ENCODE measurements around the gene RNF13. TPM values are rescaled to one million over a fixed set of nuclear protein-coding genes. Genes with fewer than 3 reads are reported as not detected.
"Not testable (repeated sequence)": the region's sequence is repeated elsewhere in the genome, so short reads cannot be mapped to it uniquely, and the experiment has no call there.

The RNF13 gene
- total RNA-seq, 1 donor from 2014 or later: 69.3 TPM

DNA sequence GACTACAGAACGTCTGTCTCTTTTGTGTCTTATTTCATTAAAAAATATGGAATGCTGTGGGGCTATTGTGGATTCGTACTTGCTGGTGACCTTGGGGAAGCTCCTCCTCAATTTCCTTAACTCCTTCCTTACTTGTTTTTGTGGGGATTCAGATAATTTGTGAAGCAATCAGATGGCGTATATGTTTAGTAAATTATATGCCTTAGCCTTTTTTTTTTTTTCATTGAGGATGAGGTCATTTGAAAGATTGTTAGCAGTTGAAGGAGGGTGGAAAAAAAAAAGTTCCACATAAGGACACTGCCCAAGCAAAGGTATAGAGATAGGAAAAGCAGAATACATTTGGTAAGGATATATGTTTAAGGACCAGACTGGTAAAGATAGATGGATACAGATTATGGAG is 3.3 kb downstream of the RNF13 start:
- peak overlapping the region in 1 of 2 donors; percentile 79 for H3K4me3 ChIP-seq
- no peak for DNase-seq (ENCODE audit: low spot score in 2 of 2)
- peak overlapping the region; percentile 35 to 49 for H3K27ac ChIP-seq
- H3K36me3 ChIP-seq: no peaks in the 10 kb centered on the region
- intact Hi-C loops (cut with DNase I): loop anchor here (10.0 kb wide), 1 partner anchor 588 kb away; the partner anchor contains the start of gene TSC22D2
- H3K4me1 ChIP-seq: peaks cover 0 to 28% of the 10 kb centered on the region in 2 donors
- H3K9me3 ChIP-seq: no peaks in the 10 kb centered on the region
- H3K27me3 ChIP-seq: no peaks in the 10 kb centered on the region
- TF ChIP-seq, protein P1, sequence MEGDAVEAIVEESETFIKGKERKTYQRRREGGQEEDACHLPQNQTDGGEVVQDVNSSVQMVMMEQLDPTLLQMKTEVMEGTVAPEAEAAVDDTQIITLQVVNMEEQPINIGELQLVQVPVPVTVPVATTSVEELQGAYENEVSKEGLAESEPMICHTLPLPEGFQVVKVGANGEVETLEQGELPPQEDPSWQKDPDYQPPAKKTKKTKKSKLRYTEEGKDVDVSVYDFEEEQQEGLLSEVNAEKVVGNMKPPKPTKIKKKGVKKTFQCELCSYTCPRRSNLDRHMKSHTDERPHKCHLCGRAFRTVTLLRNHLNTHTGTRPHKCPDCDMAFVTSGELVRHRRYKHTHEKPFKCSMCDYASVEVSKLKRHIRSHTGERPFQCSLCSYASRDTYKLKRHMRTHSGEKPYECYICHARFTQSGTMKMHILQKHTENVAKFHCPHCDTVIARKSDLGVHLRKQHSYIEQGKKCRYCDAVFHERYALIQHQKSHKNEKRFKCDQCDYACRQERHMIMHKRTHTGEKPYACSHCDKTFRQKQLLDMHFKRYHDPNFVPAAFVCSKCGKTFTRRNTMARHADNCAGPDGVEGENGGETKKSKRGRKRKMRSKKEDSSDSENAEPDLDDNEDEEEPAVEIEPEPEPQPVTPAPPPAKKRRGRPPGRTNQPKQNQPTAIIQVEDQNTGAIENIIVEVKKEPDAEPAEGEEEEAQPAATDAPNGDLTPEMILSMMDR (IDR thresholded peaks at IDR 0.05): no peak

DNA sequence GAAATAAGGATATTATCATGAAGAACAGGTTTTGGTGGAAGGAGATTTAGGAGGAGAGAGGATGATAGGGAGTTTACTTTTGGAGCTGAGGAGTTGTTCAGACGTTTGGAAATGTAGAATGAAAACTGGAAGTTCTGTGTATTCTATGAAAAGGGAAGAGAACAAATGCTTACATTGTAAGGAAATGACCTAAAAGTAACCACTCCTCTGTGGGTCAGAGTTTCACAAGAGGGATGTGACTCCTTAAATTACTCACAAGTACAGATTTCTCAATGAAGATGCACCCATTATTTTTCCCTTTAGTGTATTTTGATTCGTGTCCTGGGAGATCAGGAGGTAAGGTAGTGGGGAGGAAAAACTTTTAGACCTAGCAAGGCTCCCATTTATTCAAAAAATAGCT is 4.0 kb downstream of the RNF13 start:
- TF ChIP-seq, protein P1 (IDR thresholded peaks at IDR 0.05): no peak
- Histone ChIP-seq H3K4me1 (peaks cover 0 to 25% of the 10 kb centered on the region in 2 donors), H3K27me3 (no peaks in the 10 kb centered on the region), H3K27ac (peak overlapping the region; percentile 35 to 49), H3K36me3 (no peaks in the 10 kb centered on the region), H3K9me3 (peaks cover 0 to 4% of the 10 kb centered on the region in 2 donors), H3K4me3 (no peak overlapping the region)
- no peak for DNase-seq (ENCODE audit: low spot score in 2 of 2)
- intact Hi-C loops (cut with DNase I): loop anchor here (10.0 kb wide), 1 partner anchor 588 kb away; the partner anchor contains the start of gene TSC22D2

DNA sequence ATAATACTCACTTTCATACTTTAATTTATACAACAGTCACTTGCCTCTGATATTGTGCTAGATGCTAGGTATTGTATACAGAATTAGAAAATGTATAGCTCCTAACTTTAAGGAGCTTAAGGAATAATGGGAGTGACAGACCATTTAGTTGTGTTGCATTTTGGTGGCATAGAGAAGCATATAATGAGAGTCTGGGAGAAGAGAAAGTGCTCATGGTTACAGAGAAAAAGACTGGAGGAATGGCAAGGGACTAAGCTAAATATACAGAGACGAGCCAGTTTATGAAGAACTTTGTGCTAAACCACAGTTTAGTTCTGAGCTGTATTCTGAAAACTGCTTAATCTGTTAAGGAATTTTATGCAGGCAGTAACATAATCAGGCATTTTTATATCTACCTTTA is 6.4 kb downstream of the RNF13 start:
- intact Hi-C loops (cut with DNase I): loop anchor here (10.0 kb wide), 1 partner anchor 585 kb away; the partner anchor contains the start of gene TSC22D2
- no peak overlapping the region for H3K4me3 ChIP-seq
- H3K36me3 ChIP-seq: no peaks in the 10 kb centered on the region
- H3K27ac ChIP-seq: no peak overlapping the region
- no peaks in the 10 kb centered on the region for H3K27me3 ChIP-seq
- TF ChIP-seq, protein P1 (IDR thresholded peaks at IDR 0.05): no peak
- H3K4me1 ChIP-seq: peaks cover 0 to 18% of the 10 kb centered on the region in 2 donors
- peaks cover 0 to 4% of the 10 kb centered on the region in 2 donors for H3K9me3 ChIP-seq
- no peak for DNase-seq (ENCODE audit: low spot score in 2 of 2)

DNA sequence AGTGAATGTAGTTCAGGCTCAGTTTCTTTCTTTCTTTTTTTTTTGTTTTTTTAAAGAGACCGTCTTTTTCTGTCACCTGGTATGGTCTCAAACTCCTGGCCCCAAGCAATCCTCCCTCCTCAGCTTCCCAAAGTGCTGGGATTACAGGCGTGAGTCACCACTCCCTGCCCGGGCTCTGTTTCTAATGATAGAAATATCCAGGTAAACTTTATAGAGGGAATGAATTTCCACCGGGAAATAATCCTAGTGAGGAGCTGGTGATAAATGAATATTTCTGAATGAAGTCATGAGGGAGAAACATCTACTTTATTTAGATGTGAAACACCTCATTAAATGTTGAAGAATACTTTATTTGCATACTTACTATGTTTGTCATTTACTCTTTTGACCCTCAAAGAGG is 7.2 kb downstream of the RNF13 start:
- intact Hi-C loops (cut with DNase I): no loop called here

DNA sequence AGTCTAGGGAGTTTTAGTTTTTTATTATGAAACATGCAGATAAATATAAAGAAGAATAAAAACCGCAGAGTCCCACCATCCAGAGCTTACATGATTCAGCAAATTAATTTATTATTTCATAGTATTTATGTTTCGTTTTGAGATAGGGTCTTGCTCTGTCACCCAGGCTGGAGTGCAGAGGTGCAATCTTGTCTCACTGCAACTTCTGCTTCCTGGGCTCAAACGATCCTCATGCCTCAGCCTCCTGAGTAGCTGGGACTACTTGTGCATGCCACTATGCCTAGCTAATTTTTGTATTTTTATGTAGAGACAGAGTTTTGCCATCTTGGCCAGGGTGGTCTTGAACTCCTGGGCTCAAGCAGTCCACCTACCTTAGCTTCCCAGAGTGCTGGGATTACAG is 13.6 kb downstream of the RNF13 start:
- TF ChIP-seq, protein P1 (IDR thresholded peaks at IDR 0.05): no peak
- peaks cover 3 to 4% of the 10 kb centered on the region in 2 donors for H3K9me3 ChIP-seq
- no peak overlapping the region for H3K27ac ChIP-seq
- intact Hi-C loops (cut with DNase I): no loop called here
- H3K27me3 ChIP-seq: no peaks in the 10 kb centered on the region
- H3K36me3 ChIP-seq: no peaks in the 10 kb centered on the region
- no peak for DNase-seq (ENCODE audit: low spot score in 2 of 2)
- no peak overlapping the region for H3K4me3 ChIP-seq
- no peaks in the 10 kb centered on the region for H3K4me1 ChIP-seq

More for the DNA sequence above, 7.2 kb downstream of the RNF13 start:
- Histone ChIP-seq H3K36me3 (no peaks in the 10 kb centered on the region), H3K4me1 (peaks cover 0 to 10% of the 10 kb centered on the region in 2 donors), H3K4me3 (no peak overlapping the region), H3K27me3 (no peaks in the 10 kb centered on the region), H3K27ac (no peak overlapping the region), H3K9me3 (peaks cover 0 to 4% of the 10 kb centered on the region in 2 donors)
- TF ChIP-seq, protein P1 (IDR thresholded peaks at IDR 0.05): no peak
- DNase-seq (ENCODE audit: low spot score in 2 of 2): no peak

DNA sequence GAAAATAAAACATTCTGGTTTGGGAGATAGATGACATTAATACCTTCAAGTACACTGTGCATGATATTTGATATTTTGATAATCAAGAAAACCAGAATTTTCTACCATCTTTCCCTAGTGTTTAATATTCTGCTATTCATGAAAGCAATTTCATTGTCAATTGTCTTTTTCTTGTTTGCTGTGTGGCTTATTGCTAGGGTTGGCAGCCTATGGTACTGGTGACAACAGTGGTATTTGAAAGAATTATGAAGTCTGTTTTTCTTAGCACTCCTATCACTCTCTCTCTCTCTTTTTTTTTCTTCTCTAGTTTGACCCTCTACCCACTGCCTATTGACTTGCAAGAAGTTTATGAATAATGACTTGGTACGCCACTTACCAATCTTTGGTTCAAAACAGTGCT is 15.4 kb downstream of the RNF13 start:
- no peak for DNase-seq (ENCODE audit: low spot score in 2 of 2)
- Histone ChIP-seq H3K27me3 (no peaks in the 10 kb centered on the region), H3K36me3 (no peaks in the 10 kb centered on the region), H3K9me3 (peaks cover 3 to 13% of the 10 kb centered on the region in 2 donors), H3K4me1 (no peaks in the 10 kb centered on the region), H3K4me3 (no peak overlapping the region), H3K27ac (no peak overlapping the region)
- TF ChIP-seq, protein P1 (IDR thresholded peaks at IDR 0.05): no peak
- intact Hi-C loops (cut with DNase I): no loop called here

DNA sequence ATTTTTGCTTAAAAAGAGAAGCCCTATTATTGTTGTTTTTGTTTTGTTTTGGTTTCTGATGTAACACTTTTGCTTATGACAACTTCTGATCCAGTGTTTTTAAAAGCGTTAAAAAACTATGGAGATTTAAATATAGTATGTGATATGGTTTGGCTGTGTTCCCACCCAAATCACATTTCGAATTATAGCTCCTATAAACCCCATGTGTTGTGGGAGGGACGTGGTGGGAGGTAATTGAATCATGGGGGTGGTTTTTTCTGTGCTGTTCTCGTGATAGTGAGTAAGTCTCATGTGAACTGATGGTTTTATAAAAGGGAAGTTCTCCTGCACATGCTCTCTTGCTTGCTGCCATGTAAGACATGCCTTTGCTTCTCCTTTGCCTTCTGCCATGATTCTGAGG is 16.6 kb downstream of the RNF13 start:
- H3K4me3 ChIP-seq; H3K27me3 ChIP-seq; DNase-seq (ENCODE audit: low spot score in 2 of 2); intact Hi-C loops (cut with DNase I); H3K27ac ChIP-seq; H3K4me1 ChIP-seq; H3K36me3 ChIP-seq: not testable (repeated sequence)
- peaks cover 3 to 25% of the 10 kb centered on the region in 2 donors for H3K9me3 ChIP-seq

Measured in ascending aorta (tissue), 2 donors.